ENCODE results near the gene UGT1A6.
"Not testable (repeated sequence)": the region's sequence is repeated elsewhere in the genome, so short reads cannot be mapped to it uniquely, and the experiment has no call there.

Gene UGT1A6

DNA sequence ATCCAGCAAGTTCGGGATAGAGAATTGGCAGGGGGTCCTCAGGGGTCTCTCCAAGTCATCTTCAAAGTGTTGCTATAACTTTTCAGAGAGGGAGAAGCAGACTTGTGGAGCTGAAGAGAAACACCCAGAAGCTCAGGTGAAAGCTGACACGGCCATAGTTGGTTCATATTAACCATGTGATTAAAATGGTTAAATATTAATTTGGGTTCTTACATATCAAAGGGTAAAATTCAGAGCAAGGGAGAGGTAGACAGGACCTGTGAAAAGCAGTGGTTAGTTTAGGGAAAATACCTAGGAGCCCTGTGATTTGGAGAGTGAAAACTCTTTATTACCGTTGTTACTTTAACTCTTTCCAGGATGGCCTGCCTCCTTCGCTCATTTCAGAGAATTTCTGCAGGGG lies at the start of gene UGT1A6:
TSS of gene UGT1A6 (plus strand) at position 243 of the 400 bp plus-strand sequence. CDS start at position 358, 115 bp downstream.
- DNase-seq = no peak

DNA sequence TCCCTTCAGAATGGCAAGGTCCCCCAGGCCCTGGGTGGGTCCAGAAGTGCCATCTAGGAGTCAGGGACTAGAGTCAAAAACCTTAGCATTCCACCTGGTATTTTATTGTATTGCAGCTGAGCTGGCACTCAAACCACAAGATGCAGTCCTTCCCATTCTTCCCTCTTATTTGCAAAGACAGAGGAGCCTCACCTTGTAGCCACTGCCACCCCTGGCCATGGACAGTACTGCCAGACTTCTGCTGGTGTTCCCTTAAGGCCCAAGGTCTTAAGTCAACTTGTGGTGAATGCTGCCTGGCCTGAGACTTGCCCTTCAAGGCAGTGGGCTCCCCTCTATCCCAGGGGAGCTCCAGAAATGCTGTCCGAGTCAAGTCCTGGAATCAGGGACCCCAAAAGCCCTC lies 49.6 kb upstream of the UGT1A6 start:
- DNase-seq = no peak

DNA sequence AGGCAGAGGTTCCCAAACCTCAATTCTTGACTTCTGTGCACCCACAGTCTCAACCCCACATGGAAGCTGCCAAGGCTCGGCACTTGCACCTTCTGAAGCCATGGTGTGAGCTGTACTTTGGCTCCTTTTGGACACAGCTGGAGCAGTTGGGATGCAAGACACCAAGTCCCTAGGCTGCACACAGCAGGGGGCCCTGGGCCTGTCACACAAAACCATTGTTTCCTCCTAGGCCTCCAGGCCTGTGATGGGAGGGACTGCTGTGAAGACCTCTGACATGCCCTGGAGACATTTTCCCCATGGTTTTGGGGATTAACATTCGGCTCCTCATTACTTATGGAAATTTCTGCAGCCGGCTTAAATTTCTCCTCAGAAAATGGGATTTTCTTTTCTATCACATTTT lies 46.7 kb upstream of the UGT1A6 start:
- not testable (repeated sequence) for DNase-seq

DNA sequence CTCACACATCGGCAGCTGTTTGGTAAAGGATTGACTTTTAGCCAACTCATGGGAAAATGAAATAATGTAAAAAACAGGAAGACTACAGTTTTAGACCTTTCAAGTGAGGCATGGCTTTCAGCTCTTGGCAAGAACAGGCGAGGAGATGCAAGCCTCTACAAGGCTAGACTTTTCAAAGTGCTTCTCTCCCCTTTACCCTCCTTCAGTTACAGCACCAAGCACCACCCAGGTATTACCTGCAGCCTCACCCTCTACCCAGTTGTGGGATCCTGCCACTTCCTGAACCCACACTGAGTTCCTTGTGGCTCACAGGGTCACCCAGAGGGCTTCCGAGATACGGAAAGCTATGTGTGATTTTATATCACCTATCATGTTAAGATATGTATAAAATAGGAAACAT lies 41.7 kb upstream of the UGT1A6 start:
- DNase-seq = no peak

DNA sequence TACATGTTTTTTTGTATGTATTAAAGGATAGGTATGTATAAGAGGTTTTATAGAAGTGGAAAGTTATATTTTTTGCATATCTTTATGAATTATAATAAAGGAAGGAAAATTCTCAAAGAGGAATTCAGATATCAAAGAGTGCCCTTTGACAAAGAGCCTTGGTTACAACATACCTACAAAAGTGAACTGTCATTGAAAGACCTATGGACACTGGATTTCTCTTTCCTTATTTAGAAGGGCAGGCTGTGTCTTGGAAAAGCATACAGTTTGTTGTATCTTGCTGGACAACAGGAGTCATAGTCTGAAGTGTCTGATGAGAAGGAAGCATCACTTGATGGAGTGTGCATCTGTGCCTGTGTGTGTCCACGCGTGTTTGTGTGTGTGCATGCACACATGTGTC lies 41.3 kb upstream of the UGT1A6 start:
- DNase-seq = no peak

DNA sequence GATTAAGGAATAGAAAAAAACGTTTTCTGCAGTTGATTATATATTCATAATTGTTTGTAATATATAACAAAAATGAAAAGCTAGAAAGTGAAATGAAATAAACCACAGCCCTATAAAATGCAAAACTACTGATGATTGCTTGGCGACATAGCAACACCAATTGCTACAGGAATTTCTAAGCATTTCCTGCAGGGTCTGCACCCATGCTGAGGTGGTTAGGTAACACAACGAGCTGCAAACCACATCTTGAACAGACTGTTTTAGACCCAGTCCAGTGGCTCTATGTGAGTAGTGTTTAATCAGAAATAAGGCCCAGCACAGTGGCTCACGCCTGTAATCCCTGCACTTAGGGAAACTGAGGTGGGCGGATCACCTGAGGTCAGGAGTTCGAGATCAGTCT lies 38.2 kb upstream of the UGT1A6 start:
- no peak for DNase-seq

DNA sequence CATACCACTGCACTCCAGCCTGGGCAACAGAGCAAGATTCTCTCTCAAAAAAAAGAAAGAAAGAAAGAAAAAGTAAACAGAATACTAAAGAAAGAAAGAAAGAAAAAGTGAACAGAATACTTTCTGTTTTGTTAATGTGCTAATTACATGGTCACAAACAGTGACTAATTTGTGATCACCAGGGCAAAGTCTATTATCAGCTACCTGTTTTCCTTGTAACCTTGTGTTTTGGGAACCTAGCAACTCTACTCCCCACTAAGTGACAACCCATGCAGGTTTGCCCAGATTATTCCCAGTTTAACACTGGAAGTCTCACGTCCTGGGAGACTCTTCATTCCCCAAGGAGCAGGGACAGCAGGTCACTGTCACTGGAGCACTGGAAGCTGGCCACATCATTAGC lies 37.6 kb upstream of the UGT1A6 start:
- no peak for DNase-seq

DNA sequence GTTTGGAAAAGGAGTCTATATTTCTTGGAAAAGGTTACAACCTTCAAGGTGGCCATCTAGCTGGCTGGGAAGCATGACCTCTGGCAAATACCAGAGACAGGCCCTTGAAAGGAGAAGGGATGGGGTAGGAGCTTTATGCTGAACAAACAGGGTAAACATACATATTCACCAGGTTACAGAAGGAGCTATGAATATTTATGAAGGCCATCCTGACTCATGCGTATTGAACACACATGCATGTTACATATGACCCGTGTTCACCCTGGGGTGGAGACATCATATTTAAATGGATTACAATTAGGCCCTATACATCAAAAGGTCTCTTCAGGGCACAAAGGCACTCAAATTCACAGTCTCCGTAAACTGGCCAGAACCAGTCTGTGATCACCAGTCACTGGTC lies 36.7 kb upstream of the UGT1A6 start:
- not testable (repeated sequence) for DNase-seq

DNA sequence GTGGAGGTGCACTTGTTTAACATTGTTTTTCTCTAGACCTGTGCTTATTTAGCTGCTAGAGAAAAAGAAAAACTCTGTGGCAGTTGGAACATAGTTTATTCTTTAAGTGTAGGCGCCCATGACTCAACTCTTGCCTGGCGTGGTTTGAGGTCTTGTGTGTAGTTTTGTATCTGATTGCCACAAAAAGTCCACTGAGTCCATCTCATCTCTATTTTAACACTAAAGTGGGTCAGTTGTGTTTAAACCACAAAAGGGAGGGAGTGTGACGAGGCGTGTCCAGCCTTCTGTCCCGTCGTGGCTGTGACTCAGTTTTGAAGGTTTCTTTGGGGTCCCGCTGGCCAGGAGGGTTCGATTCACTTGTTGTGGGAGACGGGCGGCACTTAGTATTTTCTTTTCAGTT lies 36.2 kb upstream of the UGT1A6 start:
- DNase-seq = no peak

DNA sequence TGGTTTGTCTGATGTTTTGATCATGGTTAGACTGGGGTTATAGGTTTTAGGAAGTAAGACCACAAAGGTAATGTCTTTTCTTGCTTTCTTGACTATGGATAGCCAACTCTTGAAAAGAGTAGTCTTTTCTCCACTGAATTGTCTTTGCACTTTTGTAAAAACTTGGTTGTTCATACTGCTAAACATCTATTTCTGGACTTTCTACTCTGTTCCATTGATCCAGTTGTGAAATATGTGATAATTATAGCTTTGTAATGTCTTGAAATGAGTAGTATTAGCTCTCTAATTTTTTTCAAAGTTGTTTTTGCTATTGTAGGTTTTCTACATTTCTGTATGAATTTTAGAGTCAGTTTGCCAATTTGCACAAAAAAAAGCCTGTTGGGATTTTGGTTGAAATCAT lies 34.1 kb upstream of the UGT1A6 start:
- no peak for DNase-seq

DNA sequence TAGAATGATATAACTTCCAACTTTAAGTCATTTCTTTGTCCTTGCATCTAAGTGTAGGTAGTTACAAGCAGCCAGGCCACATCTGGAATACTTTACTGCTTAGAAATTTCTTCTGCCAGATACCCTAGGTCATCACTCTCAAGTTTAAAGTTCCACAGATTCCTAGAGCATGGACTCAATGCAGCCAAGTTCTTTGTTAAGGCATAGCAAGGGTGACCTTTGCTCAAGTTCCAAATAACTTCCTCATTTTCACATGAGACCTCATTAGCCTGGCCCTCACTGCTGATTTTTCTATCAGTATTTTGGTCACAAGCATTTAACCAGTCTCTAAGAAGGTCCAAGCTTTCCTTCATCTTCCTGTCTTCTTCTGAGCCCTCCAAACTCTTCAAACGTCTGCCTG lies 28.8 kb upstream of the UGT1A6 start:
- DNase-seq = no peak

DNA sequence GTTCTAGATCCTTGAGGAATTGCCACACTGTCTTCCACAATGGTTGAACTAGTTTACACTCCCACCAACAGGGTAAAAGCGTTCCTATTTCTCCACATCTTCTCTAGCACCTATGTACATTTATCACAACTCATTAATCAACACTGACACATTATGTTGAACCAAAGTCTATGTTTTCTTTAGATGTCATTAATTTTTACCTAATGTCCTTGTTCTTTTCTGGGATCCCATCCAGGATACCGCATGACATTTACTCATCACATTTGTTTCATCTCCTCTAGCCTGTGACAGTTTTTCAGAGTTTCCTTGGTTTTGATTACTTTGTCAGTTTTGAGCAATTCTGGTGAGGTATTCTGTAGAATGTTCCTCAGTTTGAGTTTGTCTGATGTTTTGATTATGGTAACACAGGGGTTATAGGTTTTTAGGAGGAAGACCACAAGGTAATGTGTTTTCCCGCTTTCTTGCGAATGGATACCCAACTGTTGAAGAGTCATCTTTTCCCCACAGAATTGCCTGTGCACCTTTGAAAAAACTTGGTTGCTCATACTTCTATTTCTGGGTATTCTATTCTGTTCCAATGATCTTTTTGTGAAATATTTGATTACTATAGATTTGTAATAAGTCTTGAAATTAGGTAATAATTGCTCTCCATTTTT lies 24.0 kb upstream of the UGT1A6 start:
- DNase-seq = no peak

DNA sequence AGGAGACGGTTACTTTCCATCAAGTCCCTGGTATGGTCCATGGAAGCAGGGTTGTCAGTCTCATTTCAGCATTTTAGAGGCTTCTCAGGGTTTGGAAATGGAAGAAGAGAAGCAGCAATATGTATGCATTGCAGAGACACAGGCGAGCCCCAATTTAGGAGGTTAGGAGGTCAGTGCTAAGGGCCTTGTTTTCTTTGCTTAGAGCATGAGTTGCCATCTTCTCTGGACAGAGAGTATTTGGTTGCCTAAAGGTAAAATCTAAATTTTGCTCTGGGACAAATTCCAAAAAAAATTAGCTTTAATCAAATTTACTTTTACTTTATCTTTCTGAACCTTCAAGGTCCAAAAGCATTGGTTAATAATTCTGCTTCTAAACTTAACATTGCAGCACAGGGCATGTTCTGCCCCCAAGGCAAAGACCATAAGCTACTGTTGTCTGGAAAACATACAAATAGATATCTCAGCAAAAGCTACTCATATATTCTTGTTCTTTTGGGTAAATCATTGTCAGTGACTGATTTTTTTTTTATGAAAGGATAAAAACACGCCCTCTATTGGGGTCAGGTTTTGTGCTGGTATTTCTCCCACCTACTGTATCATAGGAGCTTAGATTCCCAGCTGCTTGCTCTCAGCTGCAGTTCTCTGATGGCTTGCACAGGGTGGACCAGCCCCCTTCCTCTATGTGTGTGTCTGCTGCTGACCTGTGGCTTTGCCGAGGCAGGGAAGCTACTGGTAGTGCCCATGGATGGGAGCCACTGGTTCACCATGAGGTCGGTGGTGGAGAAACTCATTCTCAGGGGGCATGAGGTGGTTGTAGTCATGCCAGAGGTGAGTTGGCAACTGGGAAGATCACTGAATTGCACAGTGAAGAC lies 21.2 kb upstream of the UGT1A6 start, which contains the start of gene UGT1A9:
TSS of gene UGT1A9 (plus strand) at position 609 of the 872 bp plus-strand sequence. CDS start at position 646, 37 bp downstream.
- no peak for DNase-seq

DNA sequence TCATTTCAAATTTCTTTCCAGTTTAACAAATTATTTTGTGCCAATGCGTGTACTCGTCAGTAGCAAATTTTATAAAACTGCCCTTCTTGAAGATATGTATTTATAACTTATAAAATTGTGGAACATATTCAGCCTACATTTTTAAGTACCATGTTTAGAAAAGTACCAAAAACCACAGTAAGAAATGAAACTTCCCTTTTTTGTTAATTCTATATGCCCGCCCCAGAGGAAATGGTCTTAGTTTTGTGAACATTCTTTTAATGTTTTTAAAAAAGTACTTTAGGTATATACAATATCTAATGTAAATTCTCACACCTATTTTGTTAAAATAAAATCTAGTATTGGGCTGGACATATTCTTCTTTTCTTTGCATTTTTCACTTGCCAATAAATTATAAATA lies 19.8 kb upstream of the UGT1A6 start:
- DNase-seq = no peak

DNA sequence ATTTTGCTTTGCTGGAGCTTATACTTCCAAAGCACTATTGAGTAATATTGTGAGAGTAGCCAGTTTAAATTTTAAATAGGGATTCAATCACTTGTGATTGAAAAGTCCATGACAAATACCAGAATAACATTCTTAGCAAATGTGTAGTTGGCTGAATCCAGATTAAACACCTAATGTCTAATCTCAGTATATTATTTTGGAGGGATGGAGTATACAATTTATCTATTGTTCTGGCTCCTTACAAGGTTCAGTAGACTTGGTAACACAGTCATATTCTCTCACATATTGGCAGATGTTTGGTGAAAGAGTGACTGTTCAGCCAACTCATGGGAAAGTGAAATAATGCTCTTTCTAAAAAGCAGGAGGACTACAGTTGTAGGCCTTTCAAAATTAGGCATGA lies 18.8 kb upstream of the UGT1A6 start:
- DNase-seq = no peak

DNA sequence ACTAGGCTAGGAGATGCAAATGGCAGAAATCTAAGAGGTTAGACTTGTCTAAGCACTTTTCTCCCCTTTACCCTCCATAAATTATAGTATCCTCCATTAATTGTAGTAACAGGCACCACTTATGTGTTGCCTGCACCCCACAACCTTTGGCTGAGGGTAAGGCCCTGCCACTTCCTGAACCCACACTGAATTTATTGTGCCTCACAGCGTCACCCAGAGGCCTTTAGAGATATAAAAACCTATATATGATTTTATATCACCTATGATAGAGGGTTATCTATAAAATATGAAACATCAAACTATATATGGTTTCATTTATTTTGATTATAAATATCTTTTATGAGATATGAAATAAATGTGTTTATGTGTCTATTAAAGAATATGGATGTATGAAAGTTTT lies 18.4 kb upstream of the UGT1A6 start:
- no peak for DNase-seq

DNA sequence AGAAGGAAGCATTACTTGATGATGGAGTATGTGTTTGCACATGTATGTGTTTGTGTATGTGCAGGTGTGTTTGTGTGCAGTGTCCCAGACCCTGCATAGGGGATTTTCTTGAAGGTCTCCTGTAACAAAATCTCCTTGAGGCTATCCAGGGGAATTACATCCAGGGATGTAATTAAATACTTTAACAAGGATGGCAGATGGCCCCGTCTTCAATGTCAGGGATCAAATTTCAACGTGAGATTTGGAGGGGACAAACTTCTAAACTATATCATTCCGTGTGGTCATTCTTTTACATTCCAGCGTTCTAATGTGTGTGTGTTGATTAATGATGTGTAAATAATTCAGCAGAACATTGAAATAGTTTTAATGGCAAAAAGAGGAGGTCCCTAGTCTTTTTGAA lies 17.7 kb upstream of the UGT1A6 start:
- no peak for DNase-seq

DNA sequence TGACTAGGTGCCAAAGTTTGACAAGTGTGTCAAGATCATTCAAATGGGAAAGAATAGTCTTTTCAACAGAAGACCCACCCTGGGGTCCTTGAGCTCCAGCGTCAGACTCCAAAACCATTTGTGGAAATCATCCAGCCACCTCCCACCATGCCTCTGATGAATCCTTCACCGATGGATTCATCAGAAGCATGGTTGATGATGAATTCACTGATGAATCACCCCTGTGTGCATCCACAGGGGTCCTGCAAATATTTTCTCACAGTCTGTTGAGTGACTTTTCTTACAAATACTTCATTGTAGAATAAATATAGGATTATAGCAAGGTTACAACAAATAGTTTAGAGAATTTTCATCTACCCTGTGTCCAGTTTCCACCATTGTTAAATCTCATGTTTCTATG lies 16.6 kb upstream of the UGT1A6 start:
- DNase-seq = no peak

DNA sequence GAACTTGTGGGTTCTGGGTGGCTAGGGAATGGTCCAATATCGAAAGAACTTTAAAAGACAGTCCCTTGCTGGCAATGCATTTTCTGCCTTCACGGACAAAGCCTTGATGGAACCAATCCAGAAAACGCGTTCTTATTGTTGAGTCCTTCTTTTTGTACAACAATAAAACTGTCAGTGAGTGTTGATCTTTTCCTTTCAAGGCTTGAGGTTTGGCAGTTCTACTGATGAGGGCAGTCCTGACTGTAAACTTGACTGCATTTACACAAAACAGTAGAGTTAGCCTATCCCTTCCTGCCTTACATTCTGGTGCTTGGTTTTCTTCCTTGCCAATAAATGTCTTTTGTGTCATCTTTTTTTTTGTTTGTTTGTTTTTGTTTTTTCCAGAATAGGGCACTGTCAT lies 13.5 kb upstream of the UGT1A6 start:
- DNase-seq = no peak

DNA sequence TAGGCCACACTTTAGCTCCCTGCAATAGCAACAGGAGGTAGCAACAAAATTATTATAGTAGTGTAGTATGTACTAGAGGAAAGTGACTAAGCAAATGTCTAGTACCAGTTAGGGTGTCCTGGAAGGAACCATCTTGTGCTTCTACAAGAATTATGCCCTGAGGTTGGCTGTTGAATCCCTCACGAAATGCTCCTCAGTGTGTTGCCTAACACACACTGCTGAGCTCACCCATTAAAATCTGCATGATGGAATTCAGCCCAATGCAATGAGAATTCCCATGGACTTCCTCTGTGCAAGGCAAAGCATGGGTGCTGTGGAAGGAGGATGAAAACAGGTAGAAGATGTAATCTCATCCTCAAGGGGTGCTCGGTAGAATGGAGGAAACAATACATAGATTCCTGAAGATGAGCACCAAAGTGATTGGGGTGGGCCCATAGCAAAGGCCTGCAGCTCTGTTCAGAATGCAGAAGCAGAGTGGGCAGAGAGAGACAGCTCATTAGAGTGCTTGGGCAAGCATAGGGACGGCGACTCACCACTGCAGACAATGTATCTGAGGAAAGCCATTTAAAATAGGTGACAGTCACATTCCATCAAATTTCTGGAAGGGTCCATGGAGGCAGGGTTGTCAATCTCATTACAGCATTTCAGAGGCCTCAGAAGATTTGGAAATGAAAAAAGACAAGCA lies 12.2 kb upstream of the UGT1A6 start:
- DNase-seq = no peak

DNA sequence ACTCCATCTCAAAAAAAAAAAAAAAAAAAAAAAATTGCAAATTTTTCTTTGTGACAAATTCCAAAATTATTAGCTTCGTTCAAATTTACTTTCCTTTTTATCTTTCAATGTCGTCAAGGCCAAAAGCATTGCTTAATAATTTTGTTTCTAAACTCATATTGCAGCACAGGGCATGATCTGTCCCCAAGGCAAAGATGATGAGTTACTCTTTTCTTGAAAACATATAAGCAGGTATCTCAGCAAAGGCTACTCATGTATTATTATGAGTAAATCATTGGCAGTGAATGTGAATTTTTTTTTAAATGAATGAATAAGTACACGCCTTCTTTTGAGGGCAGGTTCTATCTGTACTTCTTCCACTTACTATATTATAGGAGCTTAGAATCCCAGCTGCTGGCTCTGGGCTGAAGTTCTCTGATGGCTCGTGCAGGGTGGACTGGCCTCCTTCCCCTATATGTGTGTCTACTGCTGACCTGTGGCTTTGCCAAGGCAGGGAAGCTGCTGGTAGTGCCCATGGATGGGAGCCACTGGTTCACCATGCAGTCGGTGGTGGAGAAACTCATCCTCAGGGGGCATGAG lies 11.1 kb upstream of the UGT1A6 start, which contains the start of gene UGT1A7:
TSS of gene UGT1A7 (plus strand) at position 381 of the 579 bp plus-strand sequence. CDS start at position 418, 37 bp downstream.
- DNase-seq = no peak

DNA sequence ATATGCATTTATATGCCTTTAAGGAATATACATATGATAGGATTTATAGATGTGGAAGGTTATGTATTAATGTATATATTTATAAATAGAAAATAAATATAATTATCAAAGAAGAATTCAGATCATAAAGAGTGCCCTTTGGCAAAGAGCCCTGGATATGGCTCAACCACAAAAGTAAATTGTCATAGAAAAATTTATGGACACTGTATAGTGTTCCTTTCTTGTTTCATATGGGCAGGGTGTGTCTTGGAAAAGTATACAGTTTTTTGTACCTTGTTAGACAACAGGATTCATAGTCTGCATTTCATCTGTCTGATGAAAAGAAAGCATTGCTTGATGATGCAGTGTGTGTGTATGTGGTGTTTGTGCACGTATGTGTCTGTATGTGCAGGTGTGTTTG lies 8.1 kb upstream of the UGT1A6 start:
- DNase-seq = no peak

DNA sequence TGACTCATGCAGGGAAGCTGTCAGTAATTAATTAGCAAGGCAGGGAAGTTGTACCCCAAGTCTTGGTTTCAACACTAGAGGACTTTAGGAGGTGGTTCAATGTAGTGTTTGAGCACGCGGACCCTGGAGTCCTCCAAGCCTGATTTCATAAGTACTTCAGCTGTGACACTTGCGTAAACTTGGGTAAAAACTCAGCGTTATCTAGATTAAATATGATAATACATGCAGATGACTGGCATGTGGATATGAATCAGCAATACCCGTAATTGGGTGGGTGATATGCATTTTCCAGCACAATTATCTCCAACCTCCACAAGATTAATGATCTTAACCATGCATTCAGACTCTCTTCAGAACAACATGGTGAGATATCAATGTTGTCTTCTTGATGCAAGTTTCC lies 5.8 kb upstream of the UGT1A6 start:
- DNase-seq = no peak
